ENCODE data around the gene STX1A. TPM values are rescaled to one million over a fixed set of nuclear protein-coding genes. Genes with fewer than 3 reads are reported as not detected.

Gene STX1A
- total and polyA plus RNA-seq, 12 donors: 0.88 to 3.4 (median 2.1) TPM

DNA sequence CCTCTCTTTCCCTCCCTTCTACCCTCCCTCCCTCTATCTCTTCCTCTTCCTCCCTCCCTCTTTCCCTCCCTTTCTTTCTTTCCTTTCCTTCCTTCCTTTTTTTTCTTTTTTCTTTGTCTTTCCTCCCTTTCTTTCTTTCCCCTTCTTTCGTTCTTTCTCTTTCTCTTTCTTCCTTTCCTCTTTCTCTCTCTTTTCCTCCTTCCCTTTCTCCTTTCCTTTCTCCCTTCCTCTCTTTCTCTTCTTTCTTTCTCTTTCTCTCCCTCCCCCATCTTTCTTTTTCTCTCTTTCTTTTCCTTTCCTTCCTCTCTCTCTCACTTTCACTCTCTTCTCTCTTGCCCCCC is 43.2 kb upstream of the STX1A start:
- Histone ChIP-seq H3K27me3 (peaks cover 0 to 22% (median 6%) of the 10 kb centered on the region in 7 donors), H3K36me3 (no peaks in the 10 kb centered on the region), H3K4me3 (no peak overlapping the region), H3K27ac (no peak overlapping the region), H3K9me3 (no peaks in the 10 kb centered on the region), H3K4me1 (no peaks in the 10 kb centered on the region)
- intact Hi-C loops (cut with DNase I): no loop called here
- ATAC-seq (no peak), DNase-seq (no peak)
- TF ChIP-seq, protein P1, sequence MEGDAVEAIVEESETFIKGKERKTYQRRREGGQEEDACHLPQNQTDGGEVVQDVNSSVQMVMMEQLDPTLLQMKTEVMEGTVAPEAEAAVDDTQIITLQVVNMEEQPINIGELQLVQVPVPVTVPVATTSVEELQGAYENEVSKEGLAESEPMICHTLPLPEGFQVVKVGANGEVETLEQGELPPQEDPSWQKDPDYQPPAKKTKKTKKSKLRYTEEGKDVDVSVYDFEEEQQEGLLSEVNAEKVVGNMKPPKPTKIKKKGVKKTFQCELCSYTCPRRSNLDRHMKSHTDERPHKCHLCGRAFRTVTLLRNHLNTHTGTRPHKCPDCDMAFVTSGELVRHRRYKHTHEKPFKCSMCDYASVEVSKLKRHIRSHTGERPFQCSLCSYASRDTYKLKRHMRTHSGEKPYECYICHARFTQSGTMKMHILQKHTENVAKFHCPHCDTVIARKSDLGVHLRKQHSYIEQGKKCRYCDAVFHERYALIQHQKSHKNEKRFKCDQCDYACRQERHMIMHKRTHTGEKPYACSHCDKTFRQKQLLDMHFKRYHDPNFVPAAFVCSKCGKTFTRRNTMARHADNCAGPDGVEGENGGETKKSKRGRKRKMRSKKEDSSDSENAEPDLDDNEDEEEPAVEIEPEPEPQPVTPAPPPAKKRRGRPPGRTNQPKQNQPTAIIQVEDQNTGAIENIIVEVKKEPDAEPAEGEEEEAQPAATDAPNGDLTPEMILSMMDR (IDR thresholded peaks at IDR 0.05): no peak
- 79 to 82% methylated on average over 1 of the region's 1 CpG for WGBS, 2 donors

DNA sequence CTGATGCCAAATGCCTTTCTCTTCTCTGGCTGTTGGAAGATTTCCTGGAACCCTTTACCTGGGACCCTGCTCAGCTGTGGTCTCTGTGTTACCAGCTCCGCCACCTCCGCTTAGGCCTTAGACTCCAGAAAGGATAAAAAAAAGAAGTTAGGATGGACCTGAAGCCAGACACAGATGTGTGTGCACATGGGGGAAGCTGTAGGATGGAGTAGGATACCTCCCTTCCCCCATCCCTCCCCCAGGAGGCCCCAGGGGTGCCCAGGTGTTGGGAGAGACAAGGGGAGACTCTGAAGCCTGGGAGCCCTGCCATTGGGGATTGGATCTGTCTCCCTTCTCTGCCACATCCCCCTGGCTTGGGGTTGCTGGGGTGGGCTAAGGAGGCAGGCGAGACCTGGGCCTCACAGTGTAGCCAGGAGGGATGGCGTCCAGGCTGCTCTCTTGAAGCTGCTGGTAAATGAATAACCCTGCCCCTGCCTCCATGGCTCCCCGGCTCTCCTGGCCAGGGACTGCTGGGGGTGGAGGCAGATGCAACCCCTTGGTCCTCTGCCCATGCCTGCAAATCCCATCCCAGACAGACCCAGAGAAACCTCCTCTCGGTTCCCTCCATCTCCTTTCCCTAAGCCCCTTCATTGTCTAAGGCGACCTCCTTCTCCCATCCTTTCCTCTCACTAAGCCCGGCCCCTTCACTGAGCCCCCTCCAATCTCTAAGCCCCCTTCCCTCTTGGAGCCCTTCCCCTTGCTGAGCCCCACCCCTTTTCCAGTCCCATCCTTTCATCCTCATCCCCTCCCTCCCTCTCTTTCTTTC is 42.6 kb upstream of the STX1A start:
- no peaks in the 10 kb centered on the region for H3K4me1 ChIP-seq
- H3K27me3 ChIP-seq: peaks cover 0 to 16% (median 6%) of the 10 kb centered on the region in 7 donors
- no peak overlapping the region for H3K4me3 ChIP-seq
- H3K36me3 ChIP-seq: no peaks in the 10 kb centered on the region
- TF ChIP-seq, protein P1 (IDR thresholded peaks at IDR 0.05): no peak
- ATAC-seq (no peak), DNase-seq (no peak)
- intact Hi-C loops (cut with DNase I): no loop called here
- H3K27ac ChIP-seq: no peak overlapping the region
- no peaks in the 10 kb centered on the region for H3K9me3 ChIP-seq
- 56 to 61% methylated on average over 8 of the region's 8 CpGs for WGBS, 2 donors

DNA sequence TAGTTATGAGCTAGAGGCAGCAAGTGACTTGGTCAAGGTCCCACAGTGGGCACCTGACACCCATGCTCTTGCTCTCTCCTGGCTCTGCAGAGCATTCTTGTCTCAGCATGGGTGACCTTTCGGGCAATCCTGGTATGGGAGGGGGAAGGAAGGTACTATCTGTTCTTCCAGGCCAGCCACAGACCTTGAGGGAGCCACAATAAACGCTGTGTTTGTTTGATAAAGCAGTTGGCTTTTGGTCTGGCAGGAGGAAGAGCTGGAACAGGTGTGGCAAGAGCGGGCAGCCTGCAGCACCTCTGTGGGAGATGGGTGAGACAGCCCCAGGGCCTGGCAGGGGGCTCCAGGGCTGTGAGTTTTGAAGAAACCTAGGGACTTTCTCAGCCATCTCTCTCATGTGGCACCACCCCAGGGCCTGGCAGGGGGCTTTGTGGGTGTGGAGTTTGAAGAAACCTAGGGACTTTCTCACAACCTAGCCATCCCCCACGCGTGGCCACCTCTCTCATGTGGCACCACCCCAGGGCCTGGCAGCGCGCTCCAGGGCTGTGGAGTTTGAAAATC is 39.2 kb upstream of the STX1A start:
- H3K36me3 ChIP-seq: no peaks in the 10 kb centered on the region
- H3K4me3 ChIP-seq: no peak overlapping the region
- no peaks in the 10 kb centered on the region for H3K9me3 ChIP-seq
- no peaks in the 10 kb centered on the region for H3K4me1 ChIP-seq
- TF ChIP-seq, protein P1 (IDR thresholded peaks at IDR 0.05): no peak
- no peaks in the 10 kb centered on the region for H3K27me3 ChIP-seq
- intact Hi-C loops (cut with DNase I): no loop called here
- DNase-seq (no peak), ATAC-seq (no peak)
- H3K27ac ChIP-seq: no peak overlapping the region
- 85 to 90% methylated on average over 7 of the region's 7 CpGs for WGBS, 2 donors

DNA sequence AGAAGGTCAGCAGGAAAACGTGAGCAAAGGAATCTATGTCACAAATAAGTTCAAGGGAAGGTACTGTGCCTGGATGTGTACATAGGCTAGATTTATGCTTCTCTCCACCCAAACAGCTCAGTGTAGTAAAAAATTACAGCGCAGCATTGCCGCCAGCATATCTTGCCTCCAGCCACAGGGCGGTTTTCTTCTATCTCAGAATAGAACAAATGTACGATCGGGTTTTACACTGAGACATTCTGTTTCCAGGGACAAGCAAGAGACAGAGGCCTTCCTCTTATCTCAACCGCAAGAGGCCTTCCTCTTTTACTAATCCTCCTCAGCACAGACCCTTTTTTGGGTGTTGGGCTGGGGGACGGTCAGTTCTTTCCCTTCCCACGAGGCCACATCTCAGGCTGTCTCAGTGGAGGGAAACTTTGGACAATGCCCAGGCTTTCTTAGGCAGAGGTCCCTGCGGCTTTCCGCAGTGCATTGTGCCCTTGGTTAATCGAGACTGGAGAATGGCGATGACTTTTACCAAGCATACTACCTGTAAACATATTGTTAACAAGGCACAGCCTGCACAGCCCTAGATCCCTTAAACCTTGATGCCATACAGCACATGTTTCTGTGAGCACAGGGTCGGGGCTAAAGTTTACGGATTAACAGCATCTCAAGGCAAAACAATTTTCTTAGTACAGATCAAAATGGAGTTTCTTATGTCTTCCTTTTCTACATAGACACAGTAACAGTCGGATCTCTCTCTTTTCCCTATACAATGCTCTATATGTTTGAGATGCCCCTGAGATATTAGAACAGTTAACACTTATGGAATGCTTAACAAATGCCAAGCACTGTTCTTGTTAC is 30.7 kb upstream of the STX1A start:
- Histone ChIP-seq H3K4me1 (peaks cover 0 to 5% (median 0%) of the 10 kb centered on the region in 9 donors), H3K27ac (no peak overlapping the region), H3K4me3 (no peak overlapping the region), H3K27me3 (no peaks in the 10 kb centered on the region), H3K36me3 (no peaks in the 10 kb centered on the region), H3K9me3 (no peaks in the 10 kb centered on the region)
- WGBS, 2 donors: 74 to 76% methylated on average over 16 of the region's 16 CpGs
- ATAC-seq: no peak
- intact Hi-C loops (cut with DNase I): loop anchor here in 1 of 10 donors (10.0 kb wide), 1 partner anchor 105 kb away; no protein-coding TSS in a partner anchor
- TF ChIP-seq, protein P1 (IDR thresholded peaks at IDR 0.05): no peak
- no peak for DNase-seq
